GM21381 (cell line): ENCODE measurements around the gene TSGA10IP.

Source experiments
- ATAC-seq: cut with Tn5 transposase; IDR thresholded peaks from one replicate; pipeline ENCODE4 v1.9.1; 2021; ENCODE audit warnings: mild to moderate bottlenecking, moderate library complexity; ENCODE audit not compliant: unreplicated experiment

The TSGA10IP gene

DNA sequence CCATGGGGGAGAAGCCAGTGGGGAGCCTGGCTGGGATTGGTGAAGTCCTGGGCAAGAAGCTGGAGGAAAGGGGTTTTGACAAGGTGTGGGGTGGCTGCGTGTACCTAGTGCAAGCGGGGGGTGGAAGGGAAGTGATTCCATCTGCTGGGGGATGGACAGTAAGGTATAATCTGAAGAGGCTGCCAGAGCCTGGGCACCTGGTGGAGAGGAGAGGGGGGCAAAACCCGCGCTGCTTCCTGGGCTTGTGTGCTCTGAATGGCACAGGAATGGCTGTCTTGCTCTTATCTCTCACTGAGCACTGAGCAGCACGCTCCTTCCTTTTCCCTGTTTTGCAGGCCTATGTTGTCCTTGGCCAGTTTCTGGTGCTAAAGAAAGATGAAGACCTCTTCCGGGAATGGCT, 58.0 kb downstream of the TSGA10IP start:
- no peak for ATAC-seq

DNA sequence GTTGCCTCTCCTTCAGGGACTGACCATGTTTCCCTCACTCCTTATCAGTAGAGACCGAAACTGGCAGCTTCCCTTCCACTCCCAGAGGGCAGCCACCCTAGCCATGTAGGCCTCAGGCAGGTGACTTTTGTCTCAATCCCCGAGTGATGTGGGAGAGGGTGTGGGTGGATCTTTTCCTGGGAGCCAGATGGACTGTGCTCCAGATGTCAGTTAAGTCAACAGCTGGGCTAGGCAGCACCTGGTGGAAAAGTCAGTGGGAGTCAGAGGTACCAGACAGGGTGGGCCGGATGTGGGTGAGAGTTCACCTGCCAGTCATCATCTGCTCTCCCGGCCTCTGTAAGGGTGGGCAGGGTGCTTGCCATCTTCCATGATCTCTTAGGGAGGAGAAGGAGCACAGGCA, 58.9 kb downstream of the TSGA10IP start:
- no peak for ATAC-seq

DNA sequence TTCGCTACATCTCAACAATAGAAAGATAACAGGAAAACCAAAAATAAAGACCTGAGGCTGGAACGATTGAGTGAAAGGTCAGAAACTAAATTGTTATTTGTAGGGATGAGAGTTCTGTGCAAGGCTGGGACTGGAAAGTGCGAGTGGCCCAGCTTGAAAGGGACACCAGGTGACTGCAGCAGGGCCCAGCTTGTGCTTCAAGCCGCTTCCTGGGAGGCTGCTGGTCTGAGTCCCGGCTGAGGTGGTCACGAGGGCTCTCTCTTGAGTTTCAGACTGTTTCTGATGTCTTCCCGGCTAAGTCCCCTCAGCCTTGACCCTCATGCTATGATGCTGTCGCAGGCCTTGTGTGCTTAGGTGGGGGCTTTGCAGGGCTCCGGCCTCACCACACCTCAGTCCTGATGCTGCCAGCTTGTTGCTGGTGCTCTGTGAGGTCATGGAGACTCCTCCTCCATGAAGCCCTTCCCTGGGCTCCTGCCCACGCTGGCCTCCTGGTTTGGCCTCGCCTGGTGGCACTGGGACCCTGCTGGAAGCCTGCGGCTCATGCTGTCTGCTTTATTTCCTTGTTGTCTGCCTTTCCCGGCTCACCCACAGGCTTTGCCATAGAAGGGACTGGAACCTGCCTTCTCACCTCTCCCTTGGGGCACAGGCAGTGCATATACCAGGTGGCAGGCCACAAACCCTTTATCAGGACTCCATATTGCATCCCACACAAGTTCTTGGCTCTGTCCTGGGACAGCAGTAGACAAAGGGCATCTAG, 61.0 kb downstream of the TSGA10IP start:
- no peak for ATAC-seq

DNA sequence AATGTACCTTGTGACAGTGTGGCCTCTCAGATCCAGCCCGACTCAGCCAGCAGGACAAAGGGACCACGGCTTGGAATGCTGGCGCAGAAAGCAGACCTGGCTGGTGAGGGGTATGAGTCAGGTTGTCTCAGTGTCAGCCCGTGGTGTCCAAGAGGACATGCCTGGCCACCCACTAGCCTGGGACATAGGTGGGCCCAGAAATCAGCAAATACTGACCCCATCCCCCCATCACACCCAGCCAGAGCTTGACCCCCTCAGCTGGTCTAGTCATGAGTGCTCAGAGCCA, 61.6 kb downstream of the TSGA10IP start:
- ATAC-seq = no peak

DNA sequence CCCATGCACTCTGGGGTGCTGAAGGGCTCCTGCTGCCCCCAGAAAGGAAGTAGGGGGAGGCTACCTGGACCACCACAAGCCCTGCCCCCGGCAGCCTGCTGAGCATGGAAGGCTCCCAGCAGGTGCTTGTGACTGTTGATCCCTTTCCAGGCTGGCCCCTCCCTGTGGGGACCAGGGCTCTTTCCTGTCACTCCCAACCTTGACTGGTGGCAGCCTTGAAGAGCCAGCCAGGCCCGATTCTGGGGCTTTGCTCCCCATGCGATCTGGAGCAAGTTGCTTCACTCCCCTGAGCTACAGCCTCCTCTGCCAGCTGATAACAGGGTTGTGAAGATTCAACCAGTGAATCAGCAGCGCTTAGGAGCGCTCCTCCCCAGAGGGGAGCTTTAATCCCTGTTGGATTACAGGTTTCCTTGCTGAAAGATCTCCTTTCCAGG, 61.9 kb downstream of the TSGA10IP start:
- ATAC-seq = no peak

DNA sequence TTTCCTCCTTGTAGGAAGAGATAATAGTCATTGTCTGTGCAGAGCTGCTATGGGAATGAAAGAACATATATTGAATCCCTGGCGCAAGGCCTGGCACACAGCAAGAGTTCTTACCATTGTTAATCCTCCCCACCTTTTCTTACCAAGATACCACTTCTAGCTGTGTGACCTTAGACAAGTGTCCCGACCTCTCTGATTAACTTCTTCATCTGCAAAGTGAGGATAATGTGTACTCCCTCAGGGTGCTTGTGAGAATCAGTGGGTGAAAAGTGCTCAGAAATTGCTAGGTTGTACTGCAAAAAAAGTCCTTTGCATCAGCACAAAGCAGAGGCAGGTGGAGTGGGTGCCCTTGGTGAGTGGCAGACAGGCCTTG, 62.8 kb downstream of the TSGA10IP start:
- no peak for ATAC-seq

DNA sequence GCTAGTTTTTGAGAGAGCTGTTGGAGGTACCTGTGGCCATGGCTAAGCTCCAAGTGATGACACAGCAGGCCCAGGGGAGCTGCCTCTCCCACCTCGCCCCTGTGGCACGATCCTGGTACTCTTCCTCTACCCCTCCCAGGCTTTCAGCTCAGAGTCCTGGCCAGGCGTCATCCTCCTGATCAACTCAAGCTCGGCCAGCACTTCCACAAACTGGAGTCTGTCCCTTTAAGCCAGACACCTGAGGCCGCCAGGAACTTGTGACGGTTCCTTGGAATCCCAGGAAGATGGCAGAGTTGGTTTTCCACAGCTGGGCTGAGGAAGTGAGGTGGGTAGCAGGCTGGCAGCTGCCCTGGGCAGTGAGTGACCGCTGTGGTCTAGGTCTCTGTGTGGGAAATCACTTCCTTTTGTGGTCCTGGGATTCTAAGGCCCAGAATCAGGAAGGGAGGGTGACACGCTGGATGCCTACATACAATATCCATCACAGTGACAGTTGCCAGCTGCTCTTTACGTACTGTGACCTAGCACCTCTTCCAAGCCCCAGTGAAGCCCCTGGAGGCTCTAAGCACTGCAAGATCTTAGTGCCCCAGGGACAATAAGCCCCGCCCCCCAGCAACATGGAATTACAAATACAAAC, 63.3 kb downstream of the TSGA10IP start:
- no peak for ATAC-seq
